Liver (tissue), 9 donors: ENCODE measurements around the gene SMIM35. TPM values are rescaled to one million over a fixed set of nuclear protein-coding genes. Genes with fewer than 3 reads are reported as not detected.

Experiments used
- DNase-seq: peaks from one replicate; pipeline ENCODE4 v3.0.0-alpha.2; 2017; ENCODE audit warnings: low spot score
- H3K27ac ChIP-seq, 2 donors: one replicate each; pipeline ENCODE4 v1.7.0; 2013; ENCODE audit warnings: inconsistent platforms in 2 of 2, low read length in 2 of 2, control low read depth in 1 of 2, low read depth in 1 of 2, mild to moderate bottlenecking in 1 of 2
- H3K27me3 ChIP-seq, 4 donors: one replicate each; pipeline versions ENCODE4 v1.6.1 to v1.7.0; 2013; ENCODE audit warnings: low read length in 3 of 4, inconsistent platforms in 1 of 4, mild to moderate bottlenecking in 1 of 4, moderate library complexity in 1 of 4; ENCODE audit not compliant: control insufficient read depth in 4 of 4, insufficient read depth in 4 of 4
- H3K36me3 ChIP-seq, 4 donors: one replicate each; pipeline versions ENCODE4 v1.6.1 to v1.7.0; 2013; ENCODE audit warnings: low read length in 3 of 4, mild to moderate bottlenecking in 3 of 4, low read depth in 1 of 4, moderate library complexity in 1 of 4; ENCODE audit not compliant: control insufficient read depth in 4 of 4, insufficient read depth in 3 of 4
- H3K4me1 ChIP-seq, 4 donors: one replicate each; pipeline versions ENCODE4 v1.6.1 to v1.7.0; 2013; ENCODE audit warnings: low read length in 3 of 4, mild to moderate bottlenecking in 3 of 4, moderate library complexity in 1 of 4; ENCODE audit not compliant: control insufficient read depth in 4 of 4, insufficient read depth in 4 of 4
- H3K4me3 ChIP-seq, 3 donors: one replicate each; pipeline versions ENCODE4 v1.6.1 to v1.7.0; 2013; ENCODE audit warnings: low read length in 3 of 3, control low read depth in 1 of 3, low read depth in 1 of 3, mild to moderate bottlenecking in 1 of 3
- H3K9ac ChIP-seq, 2 donors: one replicate each; pipeline ENCODE4 v1.7.0; 2013; ENCODE audit warnings: low read length in 2 of 2, mild to moderate bottlenecking in 2 of 2, moderate library complexity in 2 of 2, control low read depth in 1 of 2, low read depth in 1 of 2
- H3K9me3 ChIP-seq, 4 donors: one replicate each; pipeline versions ENCODE4 v1.6.1 to v1.7.0; 2013; ENCODE audit warnings: low read length in 3 of 4; ENCODE audit not compliant: control insufficient read depth in 4 of 4
- ATF3 ChIP-seq: IDR thresholded peaks from 2 replicates; pipeline ENCODE4 v1.6.1; 2016; ENCODE audit warnings: antibody characterized with exemption
- CTCF ChIP-seq: fragments of 150-350 bp; IDR thresholded peaks from 2 replicates; pipeline ENCODE4 v1.5.1; 2017; ENCODE audit warnings: improper control_type of control experiment, low read depth, low read length; ENCODE audit not compliant: missing input control
- EGR1 ChIP-seq, 2 donors: IDR thresholded peaks; 2 replicates each; pipeline ENCODE4 v1.6.1; 2016 to 2018; ENCODE audit warnings: antibody characterized with exemption in 2 of 2, low read depth in 2 of 2
- FOXA1 ChIP-seq: IDR thresholded peaks from 2 replicates; pipeline ENCODE4 v1.6.1; 2016; ENCODE audit warnings: antibody characterized with exemption
- FOXA2 ChIP-seq: IDR thresholded peaks from 2 replicates; pipeline ENCODE4 v1.6.1; 2016; ENCODE audit warnings: antibody characterized with exemption
- GABPA ChIP-seq, 2 donors: IDR thresholded peaks in 1 of 2; conservative IDR thresholded peaks in 1 of 2; 2 replicates each; pipeline ENCODE4 v1.6.1; 2016; ENCODE audit warnings: antibody characterized with exemption in 2 of 2, mild to moderate bottlenecking in 1 of 2, moderate library complexity in 1 of 2
- HNF4G ChIP-seq: IDR thresholded peaks from 2 replicates; pipeline ENCODE4 v1.6.1; 2016; ENCODE audit warnings: antibody characterized with exemption
- MAX ChIP-seq: IDR thresholded peaks from 2 replicates; pipeline ENCODE4 v1.6.1; 2016; ENCODE audit warnings: antibody characterized with exemption
- NR2F2 ChIP-seq: IDR thresholded peaks from 2 replicates; pipeline ENCODE4 v1.6.1; 2016; ENCODE audit warnings: antibody characterized with exemption
- RAD21 ChIP-seq, 2 donors: IDR thresholded peaks; 2 replicates each; pipeline ENCODE4 v1.6.1; 2016; ENCODE audit warnings: antibody characterized with exemption in 2 of 2, mild to moderate bottlenecking in 2 of 2
- REST ChIP-seq: IDR thresholded peaks from 2 replicates; pipeline ENCODE4 v1.6.1; 2016; ENCODE audit warnings: antibody characterized with exemption, mild to moderate bottlenecking
- RXRA ChIP-seq, 2 donors: IDR thresholded peaks; 2 replicates each; pipeline ENCODE4 v1.6.1; 2017 to 2018; ENCODE audit warnings: antibody characterized with exemption in 2 of 2, mild to moderate bottlenecking in 1 of 2
- SP1 ChIP-seq: IDR thresholded peaks from 2 replicates; pipeline ENCODE4 v1.6.1; 2018; ENCODE audit warnings: antibody characterized with exemption, mild to moderate bottlenecking
- TAF1 ChIP-seq: conservative IDR thresholded peaks from 2 replicates; pipeline ENCODE4 v1.6.1; 2016; ENCODE audit warnings: antibody characterized with exemption, mild to moderate bottlenecking
- YY1 ChIP-seq: IDR thresholded peaks from 2 replicates; pipeline ENCODE4 v1.6.1; 2016; ENCODE audit warnings: antibody characterized with exemption, mild to moderate bottlenecking
- ZBTB33 ChIP-seq: IDR thresholded peaks from 2 replicates; pipeline ENCODE4 v1.6.1; 2016; ENCODE audit warnings: antibody characterized with exemption
- WGBS: extraction: QIAGEN DNeasy Blood & Tissue Kit; methylation state at CpG from one replicate; pipeline ENCODE4 v1.1.7; 2013; 5-methylcytosine and 5-hydroxymethylcytosine counted together
- polyA plus RNA-seq, 2 donors: library from polyadenylated mRNA; stranded (reverse) in 1 of 2; unstranded in 1 of 2; fragments of 200-250 nt in 1 of 2; fragments of >200 nt in 1 of 2; fragmentation: Nextera tagmentation in 1 of 2; extraction: Ambion mirVana in 1 of 2; gene quantifications; one replicate each; pipeline versions ENCODE4 v1.2.1 to v1.2.3, GENCODE V29; 2013 to 2015
- total RNA-seq, 2 donors: library from RNA; depleted of rRNA; stranded (reverse); fragments of >200 nt; gene quantifications; one replicate each; pipeline ENCODE4 v1.2.3, GENCODE V29; 2014
- donor health status: healthy.
- donor health status: healthy.
- donor health status: healthy.
- donor health status: healthy.
- donor health status: healthy.

Gene SMIM35
- total and polyA plus RNA-seq, 4 donors = 0.07 TPM; not detected in 3

- H3K27me3 ChIP-seq = no peaks in the 10 kb centered on the region
- no peaks in the 10 kb centered on the region for H3K4me1 ChIP-seq
- no peaks in the 10 kb centered on the region for H3K36me3 ChIP-seq
- H3K9ac ChIP-seq = no peak overlapping the region
- no peaks in the 10 kb centered on the region for H3K9me3 ChIP-seq
- TF ChIP-seq EGR1 (IDR thresholded peaks at IDR 0.05; ENCODE audit: low read depth in 2 of 2) (no peak), ZBTB33 (no peak), RAD21 (IDR thresholded peaks at IDR 0.05) (no peak), REST (no peak), NR2F2 (no peak), FOXA2 (no peak), CTCF (no peak), TAF1 (no peak), GABPA (IDR thresholded peaks at IDR 0.05 in 1 of 2, conservative IDR thresholded peaks at IDR 0.05 in 1 of 2) (no peak), HNF4G (no peak), RXRA (IDR thresholded peaks at IDR 0.05) (no peak), FOXA1 (no peak)
- 88% methylated on average over 16 of the region's 16 CpGs for WGBS
- no peak overlapping the region for H3K4me3 ChIP-seq
- DNase-seq = no peak
- H3K27ac ChIP-seq = no peak overlapping the region
These were observed 34.9 kb downstream of the SMIM35 start for GRCh38 chr11:118051611-118052461.

GRCh38 chr11:118051136-118051610, 35.6 kb downstream of the SMIM35 start:
- H3K27me3 ChIP-seq = no peaks in the 10 kb centered on the region
- WGBS = 72% methylated on average over 7 of the region's 7 CpGs
- no peak for DNase-seq
- H3K9me3 ChIP-seq = no peaks in the 10 kb centered on the region
- H3K36me3 ChIP-seq = no peaks in the 10 kb centered on the region
- no peak overlapping the region for H3K9ac ChIP-seq
- H3K4me1 ChIP-seq = no peaks in the 10 kb centered on the region
- no peak overlapping the region for H3K27ac ChIP-seq
- H3K4me3 ChIP-seq = no peak overlapping the region
- no peak for TF ChIP-seq EGR1 (IDR thresholded peaks at IDR 0.05; ENCODE audit: low read depth in 2 of 2)
- no peak for TF ChIP-seq MAX
- TF ChIP-seq FOXA2 = no peak
- TF ChIP-seq YY1 = no peak
- TF ChIP-seq RAD21 (IDR thresholded peaks at IDR 0.05) = no peak
- no peak for TF ChIP-seq NR2F2
- TF ChIP-seq FOXA1 = no peak
- no peak for TF ChIP-seq GABPA (IDR thresholded peaks at IDR 0.05 in 1 of 2, conservative IDR thresholded peaks at IDR 0.05 in 1 of 2)
- no peak for TF ChIP-seq CTCF
- TF ChIP-seq SP1 = no peak
- TF ChIP-seq REST = no peak
- TF ChIP-seq ATF3 = no peak
- no peak for TF ChIP-seq HNF4G
